NB4 (cell line): ENCODE results near the gene GNAT1.

Experiments
- DNase-seq: peaks from one replicate; pipeline ENCODE4 v3.0.0; 2010; ENCODE audit warnings: low read depth
- H3K4me3 ChIP-seq: one replicate; pipeline ENCODE4 v1.5.1; 2011; ENCODE audit warnings: mild to moderate bottlenecking, low read depth, low read length, moderate library complexity
- MYC ChIP-seq: IDR thresholded peaks from 2 replicates; pipeline ENCODE4 v1.6.1; 2011; ENCODE audit warnings: low read depth, low read length
- POLR2A ChIP-seq: IDR thresholded peaks from 2 replicates; pipeline ENCODE4 v1.6.1; 2011; ENCODE audit warnings: mild to moderate bottlenecking; ENCODE audit not compliant: insufficient read length; ENCODE audit errors: extremely low read depth
- TF ChIP-seq, protein P1 (sequence below): IDR thresholded peaks from 2 replicates; pipeline ENCODE4 v1.6.1; 2011; ENCODE audit warnings: low read depth, low read length
- TF ChIP-seq, protein P2 (sequence below): IDR thresholded peaks from one replicate; pipeline ENCODE4 v1.5.1; 2012; ENCODE audit warnings: low read depth, low read length

Gene GNAT1

DNA sequence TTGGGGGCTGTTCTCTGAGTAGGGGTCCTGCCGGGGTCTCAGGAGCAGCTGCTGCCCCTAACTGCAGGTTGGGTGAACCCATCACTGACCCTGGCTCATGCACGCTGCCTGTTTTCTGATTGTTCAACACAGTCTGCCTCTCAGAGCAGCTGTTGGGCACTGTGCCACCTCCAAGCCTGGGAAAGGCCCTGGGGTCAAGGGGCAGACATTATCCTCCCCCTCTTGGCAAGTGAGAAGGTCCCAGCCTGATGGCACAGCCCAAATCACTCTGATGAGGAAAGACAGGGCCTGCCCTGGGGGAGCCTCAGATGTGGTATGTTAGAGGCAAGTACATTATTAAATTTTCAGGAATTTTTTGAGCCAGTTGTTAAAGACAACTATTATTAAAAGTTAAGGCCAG is 14.1 kb upstream of the GNAT1 start:
- TF ChIP-seq, protein P1, sequence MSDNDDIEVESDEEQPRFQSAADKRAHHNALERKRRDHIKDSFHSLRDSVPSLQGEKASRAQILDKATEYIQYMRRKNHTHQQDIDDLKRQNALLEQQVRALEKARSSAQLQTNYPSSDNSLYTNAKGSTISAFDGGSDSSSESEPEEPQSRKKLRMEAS, result no peak
- no peak for TF ChIP-seq MYC
- TF ChIP-seq, protein P2, sequence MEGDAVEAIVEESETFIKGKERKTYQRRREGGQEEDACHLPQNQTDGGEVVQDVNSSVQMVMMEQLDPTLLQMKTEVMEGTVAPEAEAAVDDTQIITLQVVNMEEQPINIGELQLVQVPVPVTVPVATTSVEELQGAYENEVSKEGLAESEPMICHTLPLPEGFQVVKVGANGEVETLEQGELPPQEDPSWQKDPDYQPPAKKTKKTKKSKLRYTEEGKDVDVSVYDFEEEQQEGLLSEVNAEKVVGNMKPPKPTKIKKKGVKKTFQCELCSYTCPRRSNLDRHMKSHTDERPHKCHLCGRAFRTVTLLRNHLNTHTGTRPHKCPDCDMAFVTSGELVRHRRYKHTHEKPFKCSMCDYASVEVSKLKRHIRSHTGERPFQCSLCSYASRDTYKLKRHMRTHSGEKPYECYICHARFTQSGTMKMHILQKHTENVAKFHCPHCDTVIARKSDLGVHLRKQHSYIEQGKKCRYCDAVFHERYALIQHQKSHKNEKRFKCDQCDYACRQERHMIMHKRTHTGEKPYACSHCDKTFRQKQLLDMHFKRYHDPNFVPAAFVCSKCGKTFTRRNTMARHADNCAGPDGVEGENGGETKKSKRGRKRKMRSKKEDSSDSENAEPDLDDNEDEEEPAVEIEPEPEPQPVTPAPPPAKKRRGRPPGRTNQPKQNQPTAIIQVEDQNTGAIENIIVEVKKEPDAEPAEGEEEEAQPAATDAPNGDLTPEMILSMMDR, result no peak
- no peak for TF ChIP-seq POLR2A
- DNase-seq, result no peak
- H3K4me3 ChIP-seq, result no peak overlapping the region

DNA sequence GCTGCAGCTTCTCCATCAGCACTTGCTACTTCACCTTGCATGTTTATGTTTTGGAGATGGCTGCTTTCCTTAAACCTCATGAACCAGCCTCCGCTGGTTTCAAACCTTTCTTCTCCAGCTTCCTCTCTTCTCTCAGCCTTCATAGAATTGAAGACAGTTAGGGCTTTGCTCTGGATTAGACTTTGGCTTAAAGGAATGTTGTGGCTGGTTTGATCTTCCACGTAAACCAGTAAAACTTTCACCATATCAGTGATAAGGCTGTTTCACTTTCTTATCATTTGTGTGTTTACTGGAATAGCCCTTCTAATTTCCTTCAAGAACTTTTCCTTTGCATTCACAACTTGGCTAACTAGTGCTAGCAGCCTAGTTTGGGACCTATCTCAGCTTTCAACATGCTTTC is 11.7 kb upstream of the GNAT1 start:
- no peak for DNase-seq
- TF ChIP-seq, protein P1, result no peak
- TF ChIP-seq, protein P2, result no peak
- TF ChIP-seq POLR2A (no peak), MYC (no peak)

DNA sequence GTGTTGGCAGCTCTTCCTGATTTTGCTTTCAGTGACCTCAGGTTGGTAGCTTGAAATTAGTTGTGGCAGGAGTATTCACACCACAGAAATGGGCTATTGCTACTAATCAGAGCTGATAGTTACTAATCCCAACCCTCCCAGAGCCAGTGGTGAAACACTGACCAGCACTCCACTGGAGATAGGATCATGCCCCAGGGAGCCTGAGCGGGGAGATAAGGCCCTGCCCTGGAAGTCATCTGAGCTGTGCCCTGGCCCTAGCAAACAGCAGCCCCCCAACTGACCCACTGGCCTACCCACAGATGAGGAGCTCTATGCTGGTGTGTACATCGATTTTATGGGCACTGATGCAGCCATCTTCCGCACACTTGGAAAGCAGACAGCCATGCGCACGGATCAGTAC is 9.4 kb upstream of the GNAT1 start:
- H3K4me3 ChIP-seq, result no peak overlapping the region
- DNase-seq, result no peak
- TF ChIP-seq, protein P1, result no peak
- TF ChIP-seq MYC, result no peak
- TF ChIP-seq, protein P2, result no peak

More for the DNA sequence above, 11.7 kb upstream of the GNAT1 start:
- H3K4me3 ChIP-seq, result no peak overlapping the region

DNA sequence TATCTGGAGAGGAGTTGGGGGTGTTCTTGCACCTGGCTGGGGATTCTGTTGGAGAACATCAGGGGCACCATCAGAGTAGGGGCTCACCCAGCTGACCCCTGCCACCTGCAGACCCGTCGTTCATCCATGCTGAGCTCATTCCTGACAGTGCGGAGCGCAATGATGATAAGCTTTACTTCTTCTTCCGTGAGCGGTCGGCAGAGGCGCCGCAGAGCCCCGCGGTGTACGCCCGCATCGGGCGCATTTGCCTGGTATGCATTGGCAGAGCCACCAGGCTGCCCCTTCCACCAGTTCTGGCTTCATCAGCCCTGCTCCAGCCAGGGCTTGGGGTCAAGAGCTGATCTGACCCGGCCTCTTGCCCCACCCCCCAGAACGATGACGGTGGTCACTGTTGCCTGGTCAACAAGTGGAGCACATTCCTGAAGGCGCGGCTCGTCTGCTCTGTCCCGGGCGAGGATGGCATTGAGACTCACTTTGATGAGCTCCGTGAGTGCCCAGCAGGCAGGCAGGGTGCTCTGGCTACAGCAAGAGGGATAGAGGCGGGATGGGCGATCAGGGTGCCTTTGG is 8.8 kb upstream of the GNAT1 start:
- DNase-seq, result no peak
- no peak overlapping the region for H3K4me3 ChIP-seq
- TF ChIP-seq MYC (no peak), POLR2A (no peak)
- TF ChIP-seq, protein P2, result no peak
- TF ChIP-seq, protein P1, result no peak

DNA sequence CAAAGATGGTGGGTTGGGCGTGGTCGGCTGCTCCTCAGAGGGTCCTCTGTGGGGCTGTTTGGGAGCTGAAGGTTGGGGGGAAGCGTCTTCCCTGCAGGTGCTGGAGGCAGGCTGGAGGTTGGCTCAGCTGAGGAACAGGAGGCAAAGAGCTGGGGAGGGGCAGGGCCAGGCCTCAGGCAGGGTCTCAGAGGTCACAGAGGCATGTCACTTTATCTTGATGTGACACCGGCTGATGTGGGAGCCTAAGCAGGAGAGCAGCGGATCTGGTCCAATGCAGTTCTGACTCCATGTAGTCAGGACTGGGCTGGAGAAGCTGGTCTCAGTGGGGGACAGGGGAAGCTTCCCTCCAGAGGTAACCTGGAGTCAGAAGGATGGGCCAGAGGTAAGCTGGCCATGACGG is 7.7 kb upstream of the GNAT1 start:
- no peak overlapping the region for H3K4me3 ChIP-seq
- DNase-seq, result no peak
- TF ChIP-seq MYC (no peak), POLR2A (no peak)
- TF ChIP-seq, protein P1, result no peak
- TF ChIP-seq, protein P2, result no peak
